Stomach smooth muscle (tissue), 2 donors: ENCODE results near the gene STARD4.
A peak's percentile ranks its signal among the peaks of the same experiment; 100 is the strongest.

ENCODE experiments used
- H3K27ac ChIP-seq: one replicate; pipeline ENCODE4 v1.7.0; 2013; ENCODE audit warnings: mild to moderate bottlenecking, low read length, inconsistent platforms
- H3K27me3 ChIP-seq, 2 donors: one replicate each; pipeline ENCODE4 v1.7.0; 2013; ENCODE audit warnings: low read length in 2 of 2; ENCODE audit not compliant: insufficient read depth in 2 of 2, control insufficient read depth in 1 of 2
- H3K36me3 ChIP-seq, 2 donors: one replicate each; pipeline ENCODE4 v1.7.0; 2013; ENCODE audit warnings: low read length in 2 of 2; ENCODE audit not compliant: control insufficient read depth in 2 of 2, insufficient read depth in 2 of 2
- H3K4me1 ChIP-seq: one replicate; pipeline ENCODE4 v1.7.0; 2013; ENCODE audit warnings: low read length; ENCODE audit not compliant: control insufficient read depth, insufficient read depth
- H3K4me3 ChIP-seq, 2 donors: one replicate each; pipeline ENCODE4 v1.7.0; 2013; ENCODE audit warnings: low read length in 2 of 2
- H3K9ac ChIP-seq, 2 donors: one replicate each; pipeline ENCODE4 v1.7.0; 2013; ENCODE audit warnings: low read length in 2 of 2, mild to moderate bottlenecking in 1 of 2
- H3K9me3 ChIP-seq, 2 donors: one replicate each; pipeline ENCODE4 v1.7.0; 2013; ENCODE audit warnings: low read length in 2 of 2; ENCODE audit not compliant: control insufficient read depth in 2 of 2
- donor health status: healthy.
- donor health status: Pancreatic carcinoma.

STARD4 gene

DNA sequence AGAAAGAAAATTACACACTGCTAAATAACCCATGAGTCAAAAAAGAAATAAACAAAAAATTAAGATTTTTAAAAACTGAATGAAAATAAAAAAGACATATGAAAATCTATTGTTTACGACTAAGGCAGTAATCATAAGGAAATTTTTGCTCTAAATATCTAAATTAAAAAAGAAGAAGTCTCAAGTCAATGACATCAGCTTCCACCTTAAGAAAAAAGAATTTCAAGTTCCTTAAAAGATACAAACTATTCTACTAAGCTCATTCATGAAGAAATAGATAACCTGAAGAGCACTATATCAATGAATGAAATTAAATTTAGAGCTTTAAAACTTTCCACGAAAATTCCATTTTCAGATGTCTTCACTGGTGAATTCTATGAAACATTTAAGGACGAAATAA is 15.7 kb upstream of the STARD4 start:
- Histone ChIP-seq H3K36me3 (no peaks in the 10 kb centered on the region), H3K4me3 (no peak overlapping the region), H3K27me3 (no peaks in the 10 kb centered on the region), H3K27ac (no peak overlapping the region), H3K4me1 (no peaks in the 10 kb centered on the region), H3K9me3 (no peaks in the 10 kb centered on the region), H3K9ac (no peak overlapping the region)

DNA sequence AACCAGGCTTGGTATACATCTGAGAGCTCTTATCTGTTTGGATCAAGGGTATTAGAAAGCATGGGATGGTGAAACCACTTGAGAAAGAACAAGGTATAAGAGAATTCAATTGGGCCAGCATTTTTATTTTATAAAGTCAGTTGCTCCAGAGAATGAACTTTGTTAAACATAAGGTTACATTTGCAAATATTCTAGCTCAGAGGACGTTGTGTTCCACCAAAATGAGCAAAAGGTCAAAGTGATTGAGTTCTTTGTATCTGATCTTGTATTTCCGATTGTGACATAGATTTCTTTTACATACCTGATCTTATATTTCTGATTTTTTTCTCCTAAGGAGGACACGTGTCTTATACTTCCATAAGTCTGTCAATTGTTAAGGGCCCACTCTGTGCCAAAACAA is 8.6 kb upstream of the STARD4 start:
- no peaks in the 10 kb centered on the region for H3K9me3 ChIP-seq
- no peak overlapping the region for H3K27ac ChIP-seq
- H3K4me1 ChIP-seq = no peaks in the 10 kb centered on the region
- no peaks in the 10 kb centered on the region for H3K27me3 ChIP-seq
- H3K9ac ChIP-seq = no peak overlapping the region
- H3K36me3 ChIP-seq = no peaks in the 10 kb centered on the region
- H3K4me3 ChIP-seq = no peak overlapping the region

DNA sequence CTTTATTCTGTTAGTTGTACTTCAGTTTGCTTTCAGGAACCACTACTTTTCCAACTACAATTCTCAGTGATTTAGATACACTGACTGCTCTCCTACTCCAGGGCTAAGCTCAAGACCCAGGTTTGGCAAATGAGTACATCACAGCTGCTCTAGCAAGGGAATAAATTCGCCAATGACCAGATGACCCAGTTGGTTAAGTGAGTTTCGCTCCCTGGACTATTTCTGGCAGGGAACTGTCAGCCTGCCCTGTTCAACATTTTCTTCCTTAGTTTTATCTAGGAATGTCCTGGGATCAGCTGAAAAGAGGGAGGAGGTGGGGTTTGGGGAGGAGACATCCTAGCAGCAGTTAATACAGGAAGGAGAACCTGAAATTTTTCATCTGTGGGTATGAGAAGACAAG is 6.4 kb upstream of the STARD4 start:
- H3K27ac ChIP-seq = no peak overlapping the region
- H3K9me3 ChIP-seq = no peaks in the 10 kb centered on the region
- H3K4me1 ChIP-seq = no peaks in the 10 kb centered on the region
- no peak overlapping the region for H3K4me3 ChIP-seq
- no peak overlapping the region for H3K9ac ChIP-seq
- H3K27me3 ChIP-seq = no peaks in the 10 kb centered on the region
- H3K36me3 ChIP-seq = no peaks in the 10 kb centered on the region

DNA sequence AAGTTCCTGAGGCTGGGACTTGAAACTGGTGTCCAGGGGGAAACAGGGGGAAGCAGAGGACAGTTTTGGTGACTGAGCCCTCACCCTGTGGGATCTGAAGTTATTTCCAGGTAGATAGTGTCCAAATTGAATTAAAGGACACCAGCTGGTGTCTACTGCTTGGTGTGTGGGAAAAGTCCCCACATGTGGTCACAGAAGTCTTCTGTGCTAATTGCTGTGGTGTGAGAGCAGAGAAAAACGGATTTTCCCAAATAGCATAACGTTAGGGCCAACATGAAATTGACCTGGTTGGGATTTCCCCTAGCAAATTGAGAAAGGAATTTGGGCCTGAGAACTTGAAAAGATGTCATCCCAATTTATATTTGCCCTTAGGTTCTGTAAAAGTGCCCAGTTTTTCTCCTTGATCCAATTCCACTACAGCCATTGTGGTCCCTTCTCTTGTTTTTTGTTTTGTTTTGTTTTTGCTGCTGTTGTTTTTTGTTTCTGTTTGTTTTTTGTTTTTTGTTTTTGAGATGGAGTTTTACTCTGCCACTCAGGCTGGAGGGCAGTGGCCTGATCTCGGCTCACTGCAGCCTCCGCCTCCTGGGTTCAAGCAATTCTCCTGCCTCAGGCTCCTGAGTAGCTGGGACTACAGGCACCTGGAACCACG is 5.6 kb upstream of the STARD4 start:
- Histone ChIP-seq H3K36me3 (no peaks in the 10 kb centered on the region), H3K27ac (no peak overlapping the region), H3K9ac (no peak overlapping the region), H3K27me3 (no peaks in the 10 kb centered on the region), H3K4me1 (no peaks in the 10 kb centered on the region), H3K9me3 (no peaks in the 10 kb centered on the region), H3K4me3 (no peak overlapping the region)

DNA sequence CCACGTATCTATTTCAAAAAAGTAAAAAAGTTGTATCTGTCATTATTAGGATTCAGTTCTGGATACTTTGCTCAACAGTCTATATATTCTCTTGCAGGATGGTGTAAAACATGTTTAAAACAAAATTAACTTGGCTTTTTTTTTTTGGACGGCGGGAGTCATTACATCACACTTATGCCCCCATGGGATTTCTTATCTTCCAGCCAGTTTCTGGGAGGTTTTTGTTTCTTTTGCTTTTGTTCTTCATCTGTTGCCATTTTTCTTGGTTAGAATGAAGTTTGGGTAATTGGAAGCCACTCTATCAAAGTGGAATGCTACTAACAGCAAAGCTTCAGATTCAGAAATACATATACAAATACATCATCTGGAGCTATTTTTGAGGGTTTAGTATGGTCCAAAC is 1.8 kb upstream of the STARD4 start:
- Histone ChIP-seq H3K4me1 (peaks cover 4% of the 10 kb centered on the region), H3K9me3 (no peaks in the 10 kb centered on the region), H3K4me3 (no peak overlapping the region), H3K27ac (no peak overlapping the region), H3K27me3 (no peaks in the 10 kb centered on the region), H3K9ac (no peak overlapping the region), H3K36me3 (no peaks in the 10 kb centered on the region)

DNA sequence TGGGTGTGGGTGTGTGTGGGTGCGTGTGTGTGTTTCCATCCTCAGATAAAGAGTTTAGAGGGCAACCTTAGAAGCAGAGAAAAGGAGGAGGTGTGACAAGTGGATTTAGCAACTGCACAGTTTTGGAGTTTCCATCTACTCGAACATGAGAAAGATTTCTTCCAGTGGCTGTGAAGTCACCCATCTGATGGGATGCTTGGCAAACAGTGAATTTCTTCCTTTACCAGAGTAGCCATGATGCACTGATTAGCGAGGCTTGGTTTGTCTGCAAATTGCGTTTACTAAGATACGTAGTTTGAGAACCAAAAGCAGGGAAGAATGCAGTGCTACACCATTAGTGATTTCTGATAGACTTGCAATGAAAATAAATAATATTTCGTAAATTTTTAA is 791 bp upstream of the STARD4 start:
- peak overlapping the region; percentile 89 to 98 for H3K4me3 ChIP-seq

DNA sequence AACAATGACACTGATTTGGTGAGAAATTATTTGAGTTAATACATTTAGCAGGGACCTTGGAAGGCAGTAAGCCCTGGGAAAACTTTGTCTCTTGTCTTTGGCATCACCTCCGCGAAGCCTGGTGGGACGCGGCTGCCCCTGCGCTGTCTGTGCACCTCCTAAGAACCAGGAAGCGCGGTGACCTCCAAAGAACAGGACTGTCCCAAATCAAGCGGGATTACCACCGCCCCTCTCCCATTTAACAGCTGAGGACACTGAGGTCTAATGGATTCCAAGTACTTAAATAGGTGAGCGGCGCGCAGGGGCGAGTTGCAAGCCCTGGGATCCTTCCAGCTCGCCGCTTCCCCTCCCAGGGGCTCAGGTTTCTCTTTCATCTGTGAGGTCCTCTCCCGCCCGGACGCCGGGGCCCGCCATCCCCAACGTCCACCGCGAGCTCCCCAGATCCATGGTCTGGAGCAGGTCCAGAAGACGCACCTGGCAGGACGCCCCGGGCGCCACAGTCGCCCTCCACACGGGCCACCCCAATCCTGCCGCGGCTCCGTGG is 432 bp downstream of the STARD4 start:
- H3K27ac ChIP-seq = peak overlapping the region; percentile 53
- peaks cover 4% of the 10 kb centered on the region for H3K4me1 ChIP-seq
- H3K4me3 ChIP-seq = peak overlapping the region; percentile 89 to 98
- H3K9me3 ChIP-seq = no peaks in the 10 kb centered on the region
- H3K36me3 ChIP-seq = no peaks in the 10 kb centered on the region
- peak overlapping the region; percentile 71 to 82 for H3K9ac ChIP-seq
- H3K27me3 ChIP-seq = no peaks in the 10 kb centered on the region

More for the DNA sequence above, 791 bp upstream of the STARD4 start:
- no peak overlapping the region for H3K27ac ChIP-seq
- H3K4me1 ChIP-seq = peaks cover 4% of the 10 kb centered on the region
- no peaks in the 10 kb centered on the region for H3K27me3 ChIP-seq
- peak overlapping the region; percentile 50 to 72 for H3K9ac ChIP-seq
- no peaks in the 10 kb centered on the region for H3K9me3 ChIP-seq
- no peaks in the 10 kb centered on the region for H3K36me3 ChIP-seq

DNA sequence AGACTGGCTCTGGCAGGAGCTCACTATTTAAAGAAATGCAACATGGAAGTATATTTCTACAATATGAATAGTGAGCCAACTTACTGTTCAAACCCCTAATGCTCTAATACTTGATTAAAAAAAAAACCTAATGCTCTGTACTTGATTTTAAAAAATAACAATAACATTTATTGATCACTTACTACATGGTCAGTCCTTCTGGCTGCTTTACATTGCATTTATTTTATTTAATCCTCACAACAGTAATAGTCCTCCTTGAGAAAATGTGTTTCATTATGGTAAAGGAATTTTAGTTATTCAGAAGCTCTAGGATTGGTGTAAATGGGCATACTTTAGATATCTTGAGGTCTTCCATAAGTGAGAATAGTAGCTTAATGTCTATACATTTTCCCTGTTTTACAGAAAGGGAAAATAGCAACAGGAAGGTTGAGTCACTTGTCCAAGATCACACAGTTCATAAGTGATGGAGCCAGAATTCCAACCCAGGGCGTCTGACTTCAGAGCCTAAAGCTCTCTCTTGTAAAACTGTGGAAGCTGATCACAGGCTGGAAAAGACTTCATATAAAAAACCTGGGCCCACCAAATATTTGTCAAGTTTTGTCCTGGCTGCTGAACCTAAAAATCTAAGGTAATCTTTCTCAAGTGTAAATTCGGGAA is 1.0 kb downstream of the STARD4 start:
- peak overlapping the region in 1 of 2 donors; percentile 82 for H3K9ac ChIP-seq
- no peaks in the 10 kb centered on the region for H3K36me3 ChIP-seq
- H3K27ac ChIP-seq = peak overlapping the region; percentile 53
- H3K9me3 ChIP-seq = no peaks in the 10 kb centered on the region
- peaks cover 4% of the 10 kb centered on the region for H3K4me1 ChIP-seq
- peak overlapping the region; percentile 89 to 98 for H3K4me3 ChIP-seq
- no peaks in the 10 kb centered on the region for H3K27me3 ChIP-seq

DNA sequence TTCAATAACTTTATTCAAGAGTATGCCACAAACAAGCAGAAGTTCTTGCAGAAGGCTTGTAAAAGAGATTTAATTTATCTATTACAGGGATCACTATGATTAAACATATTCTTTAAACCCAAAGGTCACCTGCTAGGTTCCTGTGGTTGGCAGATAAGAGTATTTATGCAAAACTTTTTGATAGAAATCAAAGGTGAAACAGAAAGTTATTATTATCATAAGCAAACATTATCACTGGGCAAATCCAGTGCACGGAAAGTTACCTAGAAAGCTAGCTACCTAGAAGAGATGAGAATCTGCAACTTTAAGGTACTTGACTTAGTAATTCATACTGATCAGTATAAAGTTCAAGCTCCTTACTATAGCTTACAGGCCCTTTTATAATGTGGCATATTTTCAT is 3.2 kb downstream of the STARD4 start:
- Histone ChIP-seq H3K9me3 (no peaks in the 10 kb centered on the region), H3K27me3 (no peaks in the 10 kb centered on the region), H3K36me3 (no peaks in the 10 kb centered on the region), H3K9ac (no peak overlapping the region), H3K4me3 (no peak overlapping the region), H3K27ac (no peak overlapping the region), H3K4me1 (peaks cover 4% of the 10 kb centered on the region)

DNA sequence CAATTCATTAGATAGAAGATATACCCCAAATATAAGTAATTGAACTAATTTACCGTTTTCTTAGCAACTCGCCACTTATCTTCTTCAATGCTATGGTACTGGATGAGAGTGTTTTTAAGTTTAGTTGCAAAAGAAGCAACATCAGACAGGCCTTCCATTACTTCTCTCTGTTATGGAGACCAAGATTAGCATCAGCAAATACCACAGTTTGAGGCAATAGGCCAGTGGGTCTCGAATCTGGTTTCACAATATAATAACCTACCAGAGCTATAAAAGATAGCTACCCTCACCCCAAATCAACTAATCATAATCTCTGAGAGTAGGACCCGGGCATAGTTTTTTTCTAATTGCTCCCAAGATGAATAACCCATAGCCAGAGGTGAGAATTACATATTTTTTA is 5.1 kb downstream of the STARD4 start:
- Histone ChIP-seq H3K4me1 (peaks cover 4% of the 10 kb centered on the region), H3K9ac (no peak overlapping the region), H3K27ac (no peak overlapping the region), H3K36me3 (no peaks in the 10 kb centered on the region), H3K9me3 (no peaks in the 10 kb centered on the region), H3K4me3 (no peak overlapping the region), H3K27me3 (no peaks in the 10 kb centered on the region)

DNA sequence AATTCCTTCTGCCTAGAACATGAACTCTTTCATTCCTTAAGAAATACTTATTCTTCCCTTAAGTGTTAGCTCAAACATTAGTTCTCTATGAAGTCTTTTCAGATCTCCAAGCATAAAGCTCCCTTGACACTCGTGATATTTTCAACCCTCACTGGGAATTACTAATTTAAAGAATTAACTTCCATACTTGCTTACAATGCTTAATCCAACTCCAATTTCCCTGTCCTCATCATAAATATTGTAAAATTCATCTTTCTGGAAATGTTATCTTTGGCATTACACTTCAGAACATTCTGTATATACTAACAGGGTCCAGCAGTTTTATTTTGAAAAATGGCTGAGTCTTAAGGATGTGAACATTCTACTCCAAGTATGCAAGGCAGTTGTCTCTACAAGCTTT is 7.2 kb downstream of the STARD4 start:
- Histone ChIP-seq H3K36me3 (no peaks in the 10 kb centered on the region), H3K27ac (no peak overlapping the region), H3K9me3 (no peaks in the 10 kb centered on the region), H3K4me1 (no peaks in the 10 kb centered on the region), H3K9ac (no peak overlapping the region), H3K27me3 (no peaks in the 10 kb centered on the region), H3K4me3 (no peak overlapping the region)
